ENCODE results near the gene OLFML2B.

Gene OLFML2B

GRCh38 chr1:161955606-161956005, 68.1 kb downstream of the OLFML2B start:
- H3K4me3 ChIP-seq (replicated peaks; ENCODE audit: low read depth, low read length): no peak overlapping the region
- TF ChIP-seq CTCF (IDR thresholded peaks at IDR 0.05; ENCODE audit: low read depth, low read length, missing control alignments): no peak
- DNase-seq (ENCODE audit: extremely low read depth, low read depth): no peak

DNA sequence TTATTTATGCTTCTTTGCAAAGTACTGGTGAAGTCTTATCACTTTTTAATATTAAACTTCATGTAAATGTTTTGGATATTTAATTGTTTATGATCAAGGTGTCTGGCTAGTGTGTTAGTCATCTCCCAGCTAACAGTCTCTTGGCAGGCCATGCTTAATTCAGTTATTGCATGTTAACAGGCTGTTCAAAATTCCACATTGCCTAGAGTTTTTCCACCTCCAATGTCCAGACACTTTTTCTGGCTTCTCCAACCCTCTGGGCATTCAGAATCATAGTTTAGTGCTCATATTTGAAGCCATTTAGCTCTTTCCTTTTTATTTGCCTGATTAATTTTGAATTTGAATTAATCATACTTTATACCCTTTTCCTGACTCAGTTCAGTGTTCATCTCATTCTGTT, 69.2 kb downstream of the OLFML2B start:
- no peak overlapping the region for H3K4me3 ChIP-seq (replicated peaks; ENCODE audit: low read depth, low read length)
- no peak for TF ChIP-seq CTCF (IDR thresholded peaks at IDR 0.05; ENCODE audit: low read depth, low read length, missing control alignments)
- no peak for DNase-seq (ENCODE audit: extremely low read depth, low read depth)

- no peak overlapping the region for H3K4me3 ChIP-seq (replicated peaks; ENCODE audit: low read depth, low read length)
These were observed 69.6 kb downstream of the OLFML2B start for GRCh38 chr1:161954050-161954449.

GRCh38 chr1:161953256-161953920, 70.3 kb downstream of the OLFML2B start:
- no peak for DNase-seq (ENCODE audit: extremely low read depth, low read depth)
- no peak for TF ChIP-seq CTCF (IDR thresholded peaks at IDR 0.05; ENCODE audit: low read depth, low read length, missing control alignments)
- H3K4me3 ChIP-seq (replicated peaks; ENCODE audit: low read depth, low read length): no peak overlapping the region

More at GRCh38 chr1:161954050-161954449, 69.6 kb downstream of the OLFML2B start:
- TF ChIP-seq CTCF (IDR thresholded peaks at IDR 0.05; ENCODE audit: low read depth, low read length, missing control alignments): no peak
- no peak for DNase-seq (ENCODE audit: extremely low read depth, low read depth)

GRCh38 chr1:161952607-161953172, 71.0 kb downstream of the OLFML2B start:
- no peak for DNase-seq (ENCODE audit: extremely low read depth, low read depth)
- no peak overlapping the region for H3K4me3 ChIP-seq (replicated peaks; ENCODE audit: low read depth, low read length)
- TF ChIP-seq CTCF (IDR thresholded peaks at IDR 0.05; ENCODE audit: low read depth, low read length, missing control alignments): no peak

- no peak for TF ChIP-seq CTCF (IDR thresholded peaks at IDR 0.05; ENCODE audit: low read depth, low read length, missing control alignments)
- no peak for DNase-seq (ENCODE audit: extremely low read depth, low read depth)
- H3K4me3 ChIP-seq (replicated peaks; ENCODE audit: low read depth, low read length): no peak overlapping the region
These were observed 72.0 kb downstream of the OLFML2B start for GRCh38 chr1:161951646-161952045.
